ENCODE results near the gene CALM3.

Gene CALM3

DNA sequence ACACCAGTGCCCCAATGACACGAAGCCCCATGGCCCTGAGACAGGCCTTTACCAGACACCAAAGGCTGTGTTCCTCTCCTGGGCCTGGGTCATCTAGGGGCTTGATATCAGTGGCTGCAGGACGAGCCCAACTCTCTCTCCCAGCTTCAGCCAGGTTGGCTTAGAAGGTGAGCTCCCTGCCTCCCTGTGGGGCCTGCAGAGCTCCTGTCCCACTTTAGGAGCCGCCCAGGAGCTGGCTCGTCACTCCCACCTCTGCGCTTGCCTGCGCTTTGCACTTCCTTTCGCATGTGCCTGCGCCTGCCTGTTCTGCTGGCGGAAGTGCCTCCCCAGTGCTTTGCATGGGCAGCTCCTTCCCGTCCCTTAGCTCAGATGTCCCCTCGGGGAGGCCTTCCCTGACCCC is 4.9 kb downstream of the CALM3 start:
- no peak for DNase-seq (ENCODE audit: extremely low read depth, insufficient read length)
- Histone ChIP-seq H3K4me3 (replicated peaks; ENCODE audit: low read depth, low read length) (no peak overlapping the region), H3K27me3 (replicated peaks; ENCODE audit: control insufficient read depth, insufficient read depth, low read length) (no peaks in the 10 kb centered on the region), H3K36me3 (ENCODE audit: control insufficient read depth, insufficient read depth, low read length) (peaks cover 43% of the 10 kb centered on the region)
- TF ChIP-seq, protein P1, sequence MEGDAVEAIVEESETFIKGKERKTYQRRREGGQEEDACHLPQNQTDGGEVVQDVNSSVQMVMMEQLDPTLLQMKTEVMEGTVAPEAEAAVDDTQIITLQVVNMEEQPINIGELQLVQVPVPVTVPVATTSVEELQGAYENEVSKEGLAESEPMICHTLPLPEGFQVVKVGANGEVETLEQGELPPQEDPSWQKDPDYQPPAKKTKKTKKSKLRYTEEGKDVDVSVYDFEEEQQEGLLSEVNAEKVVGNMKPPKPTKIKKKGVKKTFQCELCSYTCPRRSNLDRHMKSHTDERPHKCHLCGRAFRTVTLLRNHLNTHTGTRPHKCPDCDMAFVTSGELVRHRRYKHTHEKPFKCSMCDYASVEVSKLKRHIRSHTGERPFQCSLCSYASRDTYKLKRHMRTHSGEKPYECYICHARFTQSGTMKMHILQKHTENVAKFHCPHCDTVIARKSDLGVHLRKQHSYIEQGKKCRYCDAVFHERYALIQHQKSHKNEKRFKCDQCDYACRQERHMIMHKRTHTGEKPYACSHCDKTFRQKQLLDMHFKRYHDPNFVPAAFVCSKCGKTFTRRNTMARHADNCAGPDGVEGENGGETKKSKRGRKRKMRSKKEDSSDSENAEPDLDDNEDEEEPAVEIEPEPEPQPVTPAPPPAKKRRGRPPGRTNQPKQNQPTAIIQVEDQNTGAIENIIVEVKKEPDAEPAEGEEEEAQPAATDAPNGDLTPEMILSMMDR (IDR thresholded peaks at IDR 0.05; ENCODE audit: insufficient read depth, low read length, poor library complexity, severe bottlenecking): no peak

DNA sequence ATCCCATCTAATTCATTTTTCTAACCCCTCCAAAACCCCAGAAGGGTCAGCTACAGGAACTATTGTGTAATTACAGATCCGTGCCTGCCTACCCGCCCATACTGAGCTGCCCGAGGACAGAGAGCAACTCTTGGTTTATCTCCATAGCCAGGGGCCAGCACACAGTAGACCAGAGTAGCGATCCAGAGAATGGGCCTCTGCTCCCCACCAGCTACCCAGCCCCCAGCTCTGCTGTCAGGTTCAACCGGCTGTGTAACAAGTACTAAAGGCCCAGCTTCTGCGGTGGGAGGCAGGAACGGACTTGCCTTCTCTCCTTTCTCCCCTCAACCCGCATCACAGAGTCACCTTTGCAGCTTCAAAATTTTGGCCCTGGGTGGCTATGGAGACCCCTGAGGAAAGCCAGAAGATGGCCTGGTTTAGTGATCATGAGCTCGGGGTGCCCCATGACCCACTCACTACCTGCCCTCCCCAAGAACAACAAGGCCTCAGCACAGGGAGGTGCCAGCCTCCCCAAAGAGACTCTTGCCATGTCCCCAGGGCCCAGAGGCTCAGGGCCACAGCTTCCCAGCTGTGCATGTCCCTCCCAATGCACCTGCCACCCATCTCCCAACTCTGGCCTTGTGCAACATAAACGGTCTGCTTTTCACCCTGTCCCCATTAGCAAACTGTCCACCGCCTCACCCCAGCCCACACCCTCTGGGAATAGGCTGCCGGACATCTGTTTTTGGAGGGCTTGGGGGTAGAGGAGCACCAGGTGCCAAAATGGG is 5.7 kb downstream of the CALM3 start:
- H3K27me3 ChIP-seq (replicated peaks; ENCODE audit: control insufficient read depth, insufficient read depth, low read length): no peaks in the 10 kb centered on the region
- TF ChIP-seq, protein P1 (IDR thresholded peaks at IDR 0.05; ENCODE audit: insufficient read depth, low read length, poor library complexity, severe bottlenecking): no peak
- peaks cover 43% of the 10 kb centered on the region for H3K36me3 ChIP-seq (ENCODE audit: control insufficient read depth, insufficient read depth, low read length)
- no peak overlapping the region for H3K4me3 ChIP-seq (replicated peaks; ENCODE audit: low read depth, low read length)
- no peak for DNase-seq (ENCODE audit: extremely low read depth, insufficient read length)

DNA sequence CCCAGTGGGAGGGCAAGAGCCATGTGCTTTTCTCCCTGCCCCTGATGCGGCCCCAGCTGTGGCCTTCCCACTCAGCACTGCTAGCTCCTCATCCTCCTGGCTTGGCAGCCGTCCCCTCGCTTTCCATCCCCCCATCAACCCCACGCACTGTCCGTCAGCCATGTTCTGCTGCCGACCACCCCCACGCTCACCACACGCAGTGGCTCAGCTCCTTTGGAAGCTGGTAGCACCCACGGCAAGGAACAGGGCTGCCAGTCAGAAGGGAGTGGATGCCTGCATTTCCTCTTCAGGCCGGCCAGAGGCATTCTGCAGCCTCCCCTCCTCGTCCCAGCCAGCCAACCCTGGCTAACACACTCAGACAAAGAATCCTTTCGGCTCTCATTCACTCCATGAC is 6.3 kb downstream of the CALM3 start:
- DNase-seq (ENCODE audit: extremely low read depth, insufficient read length): no peak
- H3K36me3 ChIP-seq (ENCODE audit: control insufficient read depth, insufficient read depth, low read length): peaks cover 43% of the 10 kb centered on the region
- TF ChIP-seq, protein P1 (IDR thresholded peaks at IDR 0.05; ENCODE audit: insufficient read depth, low read length, poor library complexity, severe bottlenecking): no peak

DNA sequence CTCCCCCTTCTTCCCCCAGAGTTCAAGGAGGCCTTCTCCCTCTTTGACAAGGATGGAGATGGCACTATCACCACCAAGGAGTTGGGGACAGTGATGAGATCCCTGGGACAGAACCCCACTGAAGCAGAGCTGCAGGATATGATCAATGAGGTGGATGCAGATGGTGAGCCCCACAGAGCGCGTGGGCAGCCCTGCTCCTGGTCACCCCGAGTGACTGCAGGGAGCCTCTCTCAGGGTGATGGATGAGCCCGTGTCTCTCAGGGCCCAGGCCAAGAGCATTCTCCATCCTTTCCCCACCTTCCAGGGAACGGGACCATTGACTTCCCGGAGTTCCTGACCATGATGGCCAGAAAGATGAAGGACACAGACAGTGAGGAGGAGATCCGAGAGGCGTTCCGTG is 7.0 kb downstream of the CALM3 start:
- Histone ChIP-seq H3K36me3 (ENCODE audit: control insufficient read depth, insufficient read depth, low read length) (peaks cover 43% of the 10 kb centered on the region), H3K4me3 (replicated peaks; ENCODE audit: low read depth, low read length) (no peak overlapping the region), H3K27me3 (replicated peaks; ENCODE audit: control insufficient read depth, insufficient read depth, low read length) (no peaks in the 10 kb centered on the region)
- TF ChIP-seq, protein P1 (IDR thresholded peaks at IDR 0.05; ENCODE audit: insufficient read depth, low read length, poor library complexity, severe bottlenecking): no peak
- no peak for DNase-seq (ENCODE audit: extremely low read depth, insufficient read length)

More for the DNA sequence above, 6.3 kb downstream of the CALM3 start:
- Histone ChIP-seq H3K4me3 (replicated peaks; ENCODE audit: low read depth, low read length) (no peak overlapping the region), H3K27me3 (replicated peaks; ENCODE audit: control insufficient read depth, insufficient read depth, low read length) (no peaks in the 10 kb centered on the region)

DNA sequence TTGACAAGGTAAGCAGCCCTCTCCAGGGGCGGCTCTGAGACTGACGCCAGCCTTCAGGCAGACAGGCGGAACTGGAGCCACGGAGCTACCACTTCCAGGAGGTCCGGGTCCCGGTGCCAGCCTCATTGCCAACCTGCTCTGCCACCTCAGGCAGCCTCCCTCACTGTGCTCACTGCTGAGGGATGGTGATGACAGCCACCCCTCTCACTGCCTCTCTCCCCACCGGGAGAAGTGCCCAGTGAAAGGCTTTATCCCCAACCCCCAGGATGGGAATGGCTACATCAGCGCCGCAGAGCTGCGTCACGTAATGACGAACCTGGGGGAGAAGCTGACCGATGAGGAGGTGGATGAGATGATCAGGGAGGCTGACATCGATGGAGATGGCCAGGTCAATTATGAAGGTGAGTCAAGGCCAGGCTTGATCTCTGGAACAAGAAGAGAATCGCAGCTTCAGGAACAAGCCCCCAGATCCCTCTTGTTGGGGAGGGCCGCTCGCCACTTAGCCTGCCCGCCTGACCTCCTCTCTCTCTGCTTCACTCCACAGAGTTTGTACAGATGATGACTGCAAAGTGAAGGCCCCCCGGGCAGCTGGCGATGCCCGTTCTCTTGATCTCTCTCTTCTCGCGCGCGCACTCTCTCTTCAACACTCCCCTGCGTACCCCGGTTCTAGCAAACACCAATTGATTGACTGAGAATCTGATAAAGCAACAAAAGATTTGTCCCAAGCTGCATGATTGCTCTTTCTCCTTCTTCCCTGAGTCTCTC is 7.6 kb downstream of the CALM3 start:
- H3K4me3 ChIP-seq (replicated peaks; ENCODE audit: low read depth, low read length): no peak overlapping the region
- H3K36me3 ChIP-seq (ENCODE audit: control insufficient read depth, insufficient read depth, low read length): peaks cover 43% of the 10 kb centered on the region
- DNase-seq (ENCODE audit: extremely low read depth, insufficient read length): no peak

More for the DNA sequence above, 7.6 kb downstream of the CALM3 start:
- TF ChIP-seq, protein P1 (IDR thresholded peaks at IDR 0.05; ENCODE audit: insufficient read depth, low read length, poor library complexity, severe bottlenecking): no peak
- no peaks in the 10 kb centered on the region for H3K27me3 ChIP-seq (replicated peaks; ENCODE audit: control insufficient read depth, insufficient read depth, low read length)
